ENCODE results near the gene TBCC. TPM values are rescaled to one million over a fixed set of nuclear protein-coding genes. Genes with fewer than 3 reads are reported as not detected.

Gene TBCC
- total and polyA plus RNA-seq, 9 donors: 14.1 to 18.7 (median 16.4) TPM

- Histone ChIP-seq H3K9me3 (no peaks in the 10 kb centered on the region), H3K36me3 (no peaks in the 10 kb centered on the region), H3K27me3 (no peaks in the 10 kb centered on the region), H3K4me3 (no peak overlapping the region), H3K4me1 (ENCODE audit: insufficient read depth) (no peaks in the 10 kb centered on the region), H3K27ac (no peak overlapping the region)
- intact Hi-C loops (cut with DNase I): no loop called here
- TF ChIP-seq CTCF (IDR thresholded peaks at IDR 0.05): no peak
- no peak for TF ChIP-seq POLR2A (IDR thresholded peaks at IDR 0.05)
- TF ChIP-seq EP300 (IDR thresholded peaks at IDR 0.05): no peak
- 11 to 16% (median 14%) methylated on average over 9 of the region's 9 CpGs for WGBS, 3 donors
- no peak for DNase-seq
Measured at GRCh38 chr6:42710316-42710715, 35.6 kb downstream of the TBCC start.

GRCh38 chr6:42709871-42710270 lies 36.0 kb downstream of the TBCC start:
- Histone ChIP-seq H3K9me3 (no peaks in the 10 kb centered on the region), H3K4me1 (ENCODE audit: insufficient read depth) (no peaks in the 10 kb centered on the region), H3K36me3 (no peaks in the 10 kb centered on the region), H3K27ac (no peak overlapping the region), H3K27me3 (no peaks in the 10 kb centered on the region), H3K4me3 (no peak overlapping the region)
- no peak for DNase-seq
- 96 to 98% (median 97%) methylated on average over 6 of the region's 6 CpGs for WGBS, 3 donors
- intact Hi-C loops (cut with DNase I): no loop called here
- TF ChIP-seq CTCF (IDR thresholded peaks at IDR 0.05) (no peak), POLR2A (IDR thresholded peaks at IDR 0.05) (no peak), EP300 (IDR thresholded peaks at IDR 0.05) (no peak)

GRCh38 chr6:42708096-42708495 lies 37.8 kb downstream of the TBCC start:
- TF ChIP-seq CTCF (IDR thresholded peaks at IDR 0.05): no peak
- no peak for TF ChIP-seq EP300 (IDR thresholded peaks at IDR 0.05)
- no peak for TF ChIP-seq POLR2A (IDR thresholded peaks at IDR 0.05)
- Histone ChIP-seq H3K27me3 (no peaks in the 10 kb centered on the region), H3K4me3 (no peak overlapping the region), H3K36me3 (no peaks in the 10 kb centered on the region), H3K9me3 (no peaks in the 10 kb centered on the region), H3K27ac (no peak overlapping the region), H3K4me1 (ENCODE audit: insufficient read depth) (peaks cover 5% of the 10 kb centered on the region)
- intact Hi-C loops (cut with DNase I): no loop called here
- WGBS, 3 donors: 84 to 94% (median 90%) methylated on average over 10 to 11 of the region's 11 CpGs
- DNase-seq: no peak

GRCh38 chr6:42707595-42707994 lies 38.3 kb downstream of the TBCC start:
- Histone ChIP-seq H3K27me3 (no peaks in the 10 kb centered on the region), H3K36me3 (no peaks in the 10 kb centered on the region), H3K27ac (no peak overlapping the region), H3K4me3 (no peak overlapping the region), H3K4me1 (ENCODE audit: insufficient read depth) (peaks cover 5% of the 10 kb centered on the region), H3K9me3 (no peaks in the 10 kb centered on the region)
- TF ChIP-seq POLR2A (IDR thresholded peaks at IDR 0.05): no peak
- TF ChIP-seq EP300 (IDR thresholded peaks at IDR 0.05): no peak
- no peak for TF ChIP-seq CTCF (IDR thresholded peaks at IDR 0.05)
- intact Hi-C loops (cut with DNase I): no loop called here
- 91 to 92% (median 91%) methylated on average over 7 of the region's 7 CpGs for WGBS, 3 donors
- DNase-seq: no peak
